Measurements from ENCODE around the gene AGBL4.

The AGBL4 gene

DNA sequence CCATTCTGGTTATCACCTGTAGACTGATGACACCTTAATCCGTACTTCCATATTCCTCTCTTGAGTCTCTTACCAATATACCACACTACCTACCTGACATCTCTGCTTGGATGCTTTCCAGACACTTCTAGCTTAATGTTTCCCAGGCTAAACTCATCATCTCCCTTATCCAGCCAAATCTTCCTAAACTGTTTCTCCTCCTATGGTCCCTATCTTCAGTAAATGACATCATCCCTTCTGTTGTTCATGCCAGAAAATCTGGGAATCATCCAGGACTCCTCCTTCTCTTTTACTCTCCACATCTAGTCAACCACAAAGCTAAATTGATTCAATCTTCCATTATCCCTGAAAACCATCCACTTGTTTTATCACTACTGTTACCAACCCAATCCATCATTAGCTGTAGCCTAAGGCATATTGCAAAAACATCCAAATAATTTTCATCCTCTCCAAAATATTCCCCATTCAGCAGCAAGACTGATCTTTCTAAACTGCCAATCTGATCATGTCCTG, 783.0 kb downstream of the AGBL4 start:
- H3K4me3 ChIP-seq (replicated peaks; ENCODE audit: low read depth, low read length) = no peak overlapping the region
- no peak for DNase-seq (ENCODE audit: low read depth)
- TF ChIP-seq, protein P1, sequence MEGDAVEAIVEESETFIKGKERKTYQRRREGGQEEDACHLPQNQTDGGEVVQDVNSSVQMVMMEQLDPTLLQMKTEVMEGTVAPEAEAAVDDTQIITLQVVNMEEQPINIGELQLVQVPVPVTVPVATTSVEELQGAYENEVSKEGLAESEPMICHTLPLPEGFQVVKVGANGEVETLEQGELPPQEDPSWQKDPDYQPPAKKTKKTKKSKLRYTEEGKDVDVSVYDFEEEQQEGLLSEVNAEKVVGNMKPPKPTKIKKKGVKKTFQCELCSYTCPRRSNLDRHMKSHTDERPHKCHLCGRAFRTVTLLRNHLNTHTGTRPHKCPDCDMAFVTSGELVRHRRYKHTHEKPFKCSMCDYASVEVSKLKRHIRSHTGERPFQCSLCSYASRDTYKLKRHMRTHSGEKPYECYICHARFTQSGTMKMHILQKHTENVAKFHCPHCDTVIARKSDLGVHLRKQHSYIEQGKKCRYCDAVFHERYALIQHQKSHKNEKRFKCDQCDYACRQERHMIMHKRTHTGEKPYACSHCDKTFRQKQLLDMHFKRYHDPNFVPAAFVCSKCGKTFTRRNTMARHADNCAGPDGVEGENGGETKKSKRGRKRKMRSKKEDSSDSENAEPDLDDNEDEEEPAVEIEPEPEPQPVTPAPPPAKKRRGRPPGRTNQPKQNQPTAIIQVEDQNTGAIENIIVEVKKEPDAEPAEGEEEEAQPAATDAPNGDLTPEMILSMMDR (IDR thresholded peaks at IDR 0.05; ENCODE audit: low read length, missing control alignments) = no peak

DNA sequence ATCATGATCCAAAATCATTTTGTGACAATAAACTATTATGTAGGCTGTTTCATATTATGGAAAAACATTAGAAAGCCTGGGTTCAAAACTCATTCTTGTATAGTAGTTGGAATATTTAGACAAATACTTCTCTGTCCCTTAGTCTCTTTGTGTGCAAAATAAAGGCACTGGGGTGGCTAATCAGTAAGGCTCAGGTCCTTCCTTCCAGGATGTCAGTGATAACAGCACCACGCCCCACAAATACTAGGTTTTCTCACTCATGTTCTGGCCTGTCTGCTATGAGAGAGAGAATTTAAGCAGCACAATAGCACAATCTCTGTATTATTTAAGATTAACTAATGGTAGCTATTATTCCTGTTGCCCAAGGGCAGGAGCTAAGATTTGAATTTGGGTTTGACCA, 788.8 kb downstream of the AGBL4 start:
- no peak overlapping the region for H3K4me3 ChIP-seq (replicated peaks; ENCODE audit: low read depth, low read length)
- no peak for DNase-seq (ENCODE audit: low read depth)
- TF ChIP-seq, protein P1 (IDR thresholded peaks at IDR 0.05; ENCODE audit: low read length, missing control alignments) = no peak

DNA sequence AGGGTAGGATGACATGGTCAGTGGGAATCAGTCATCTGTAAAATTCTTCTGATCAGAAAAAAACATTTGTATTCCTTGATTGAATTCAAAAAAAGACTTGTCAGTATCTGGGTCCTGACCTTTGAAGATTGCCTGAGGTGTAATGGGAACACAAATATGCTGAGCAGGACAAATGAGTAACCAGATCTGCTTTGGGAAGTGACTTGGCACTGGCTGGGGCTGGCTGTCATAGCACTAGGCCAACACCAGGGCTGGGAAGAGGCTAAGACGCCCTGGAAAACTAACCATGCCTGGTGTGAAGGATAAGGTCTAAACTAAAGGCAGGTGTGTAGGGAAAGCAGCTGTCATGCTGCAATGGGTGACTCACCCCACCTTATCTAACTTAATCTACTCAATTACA, 794.2 kb downstream of the AGBL4 start:
- no peak overlapping the region for H3K4me3 ChIP-seq (replicated peaks; ENCODE audit: low read depth, low read length)
- no peak for DNase-seq (ENCODE audit: low read depth)
- TF ChIP-seq, protein P1 (IDR thresholded peaks at IDR 0.05; ENCODE audit: low read length, missing control alignments) = no peak

DNA sequence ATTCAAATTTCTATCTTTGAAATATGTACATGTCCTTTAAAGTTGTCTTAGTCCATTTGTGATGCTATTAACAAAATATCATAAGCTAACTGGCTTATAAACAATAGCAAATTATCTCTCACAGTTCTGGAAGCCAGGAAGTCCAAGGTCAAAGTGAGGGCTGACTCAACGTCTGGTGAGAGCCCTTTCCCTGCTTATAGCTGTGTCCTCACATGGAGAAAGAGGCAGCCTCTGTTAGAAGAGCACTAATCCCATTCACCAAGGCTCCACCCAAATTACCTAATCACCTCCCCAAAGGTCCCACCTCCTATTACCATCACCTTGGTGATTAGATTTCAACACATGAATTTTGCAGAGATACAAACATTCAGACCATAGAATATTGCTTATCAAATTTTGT, 797.0 kb downstream of the AGBL4 start:
- H3K4me3 ChIP-seq (replicated peaks; ENCODE audit: low read depth, low read length) = no peak overlapping the region
- DNase-seq (ENCODE audit: low read depth) = no peak
- TF ChIP-seq, protein P1 (IDR thresholded peaks at IDR 0.05; ENCODE audit: low read length, missing control alignments) = no peak

DNA sequence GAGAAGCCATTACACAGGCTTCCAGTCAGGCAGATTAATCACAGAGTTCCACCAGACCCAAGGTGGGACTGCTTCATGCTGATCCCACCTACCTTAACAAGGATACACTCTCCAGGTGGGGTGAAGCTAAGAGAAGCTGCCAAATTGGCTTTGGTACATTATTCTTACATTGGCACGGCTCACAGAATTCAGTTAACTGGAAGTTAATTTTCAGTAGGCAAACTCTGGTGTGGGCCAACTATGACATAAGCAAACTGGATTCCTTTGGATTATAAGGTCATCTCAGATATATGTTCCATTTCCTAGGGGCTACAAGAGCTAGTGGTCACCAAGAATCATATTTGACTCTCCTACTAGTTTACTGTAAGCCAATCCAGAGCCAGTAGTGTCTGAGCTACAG, 798.3 kb downstream of the AGBL4 start:
- no peak overlapping the region for H3K4me3 ChIP-seq (replicated peaks; ENCODE audit: low read depth, low read length)
- TF ChIP-seq, protein P1 (IDR thresholded peaks at IDR 0.05; ENCODE audit: low read length, missing control alignments) = no peak
- DNase-seq (ENCODE audit: low read depth) = no peak

DNA sequence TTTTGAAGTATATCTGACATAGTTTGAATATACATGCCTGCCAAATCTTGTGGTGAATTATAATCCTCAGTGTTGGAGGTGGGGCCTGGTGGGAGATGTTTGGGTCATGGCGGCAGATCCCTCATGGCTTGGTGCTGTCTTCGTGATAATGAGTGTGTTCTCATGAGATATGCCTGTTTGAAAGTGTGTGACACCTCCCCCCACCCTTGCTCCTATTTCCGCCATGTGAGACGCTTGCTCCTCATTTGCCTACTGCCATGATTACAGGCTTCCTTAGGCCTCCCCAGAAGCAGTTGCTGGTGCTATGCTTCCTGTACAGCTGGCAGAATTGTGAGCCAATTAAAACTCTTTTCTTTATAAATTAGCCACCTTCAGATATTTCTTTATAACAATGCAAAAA, 810.5 kb downstream of the AGBL4 start:
- DNase-seq (ENCODE audit: low read depth) = no peak
- H3K4me3 ChIP-seq (replicated peaks; ENCODE audit: low read depth, low read length) = no peak overlapping the region
- TF ChIP-seq, protein P1 (IDR thresholded peaks at IDR 0.05; ENCODE audit: low read length, missing control alignments) = no peak

DNA sequence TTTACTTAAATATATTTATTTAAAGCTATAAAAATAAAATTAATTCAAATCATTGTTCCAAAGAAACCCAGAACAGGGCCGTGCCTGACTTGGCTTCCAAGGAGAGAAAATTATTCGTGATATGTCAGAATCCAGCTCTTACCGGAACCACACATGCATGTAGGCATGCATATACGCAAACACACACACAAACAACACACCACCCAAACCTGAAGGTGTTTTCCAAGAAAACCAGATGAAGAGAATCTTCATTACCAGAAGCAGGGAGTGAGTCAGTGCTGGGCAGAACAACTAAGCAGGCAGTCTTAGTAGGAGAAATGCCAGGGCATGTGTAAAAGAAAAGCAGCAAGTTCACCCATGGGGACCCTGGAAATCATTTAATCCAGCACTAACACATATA, 815.0 kb downstream of the AGBL4 start:
- TF ChIP-seq, protein P1 (IDR thresholded peaks at IDR 0.05; ENCODE audit: low read length, missing control alignments) = no peak
- no peak overlapping the region for H3K4me3 ChIP-seq (replicated peaks; ENCODE audit: low read depth, low read length)
- DNase-seq (ENCODE audit: low read depth) = no peak
